GM19452 (cell line): Measurements from ENCODE around the gene DMD.
"Not testable (repeated sequence)": the region's sequence is repeated elsewhere in the genome, so short reads cannot be mapped to it uniquely, and the experiment has no call there.

Experiments
- ATAC-seq: cut with Tn5 transposase; IDR thresholded peaks from one replicate; pipeline ENCODE4 v1.9.1; 2021; ENCODE audit not compliant: unreplicated experiment

The DMD gene

DNA sequence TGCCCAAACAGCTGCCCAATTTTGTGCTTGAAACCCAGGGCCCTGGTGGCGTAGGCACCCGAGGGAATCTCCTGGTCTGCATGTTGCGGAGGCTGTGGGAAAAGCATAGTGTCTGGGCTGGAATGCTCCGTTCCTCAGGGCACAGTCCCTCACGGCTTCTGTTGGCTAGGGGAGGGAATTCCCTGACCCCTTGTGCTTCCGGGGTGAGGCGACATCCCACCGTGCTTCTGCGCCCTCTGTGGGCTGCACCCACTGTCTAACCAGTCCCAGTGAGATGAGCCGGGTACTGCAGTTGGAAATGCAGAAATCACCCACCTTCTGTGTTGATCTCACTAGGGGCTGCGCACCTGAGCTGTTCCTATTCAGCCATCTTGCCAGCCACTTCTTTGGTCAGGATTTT, 1740.1 kb downstream of the DMD start:
- no peak for ATAC-seq

GRCh38 chrX:31470753-31471152, 1740.6 kb downstream of the DMD start:
- not testable (repeated sequence) for ATAC-seq

GRCh38 chrX:31464306-31464915, 1746.9 kb downstream of the DMD start:
- no peak for ATAC-seq

GRCh38 chrX:31461266-31461665, 1750.1 kb downstream of the DMD start:
- no peak for ATAC-seq

- ATAC-seq: no peak
Measured at GRCh38 chrX:31459361-31459760, 1752.0 kb downstream of the DMD start.

DNA sequence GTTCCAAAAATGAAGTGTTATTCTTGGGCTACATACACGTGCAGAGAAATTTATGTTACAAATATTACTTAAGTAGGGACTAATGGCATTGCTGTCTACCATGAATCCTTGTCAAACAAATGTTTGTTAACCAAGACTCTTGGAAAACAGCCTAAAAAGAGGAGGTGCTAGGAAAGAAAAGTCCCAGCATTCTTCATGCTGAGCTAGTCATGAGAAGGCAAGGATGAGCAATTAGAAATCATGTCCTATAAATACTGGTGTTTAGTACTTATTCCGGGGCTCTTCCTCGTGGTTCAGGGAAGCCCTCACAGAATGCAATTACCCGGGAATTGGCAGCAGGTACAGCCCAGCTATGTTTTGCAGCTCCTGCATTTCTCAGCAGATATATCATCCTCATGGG, 1761.4 kb downstream of the DMD start:
- no peak for ATAC-seq

- ATAC-seq: no peak
Measured at GRCh38 chrX:31449081-31449480, 1762.3 kb downstream of the DMD start.

DNA sequence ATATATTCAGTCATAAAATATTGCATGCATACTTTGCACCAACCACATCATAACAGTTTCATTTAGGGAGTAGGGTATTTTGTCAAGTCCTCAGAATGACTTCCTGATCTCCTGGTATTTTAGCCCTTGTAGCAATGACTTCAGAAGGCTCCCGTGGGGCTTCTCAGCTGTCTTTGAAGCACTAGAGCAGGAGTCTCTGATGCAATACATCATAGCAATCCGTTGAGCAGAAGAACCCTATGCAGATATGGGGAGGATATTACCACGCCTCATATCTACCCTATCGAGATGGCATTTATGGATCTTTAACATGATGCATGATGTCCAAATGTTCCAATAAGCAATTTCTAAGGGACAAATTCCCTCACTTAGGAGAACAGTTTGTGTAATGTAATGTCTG, 1765.8 kb downstream of the DMD start:
- no peak for ATAC-seq

GRCh38 chrX:31443654-31444053, 1767.7 kb downstream of the DMD start:
- no peak for ATAC-seq

GRCh38 chrX:31440546-31440945, 1770.8 kb downstream of the DMD start:
- ATAC-seq: no peak

GRCh38 chrX:31436424-31436823, 1774.9 kb downstream of the DMD start:
- no peak for ATAC-seq

- ATAC-seq: no peak
Measured at GRCh38 chrX:31435592-31435991, 1775.8 kb downstream of the DMD start.

DNA sequence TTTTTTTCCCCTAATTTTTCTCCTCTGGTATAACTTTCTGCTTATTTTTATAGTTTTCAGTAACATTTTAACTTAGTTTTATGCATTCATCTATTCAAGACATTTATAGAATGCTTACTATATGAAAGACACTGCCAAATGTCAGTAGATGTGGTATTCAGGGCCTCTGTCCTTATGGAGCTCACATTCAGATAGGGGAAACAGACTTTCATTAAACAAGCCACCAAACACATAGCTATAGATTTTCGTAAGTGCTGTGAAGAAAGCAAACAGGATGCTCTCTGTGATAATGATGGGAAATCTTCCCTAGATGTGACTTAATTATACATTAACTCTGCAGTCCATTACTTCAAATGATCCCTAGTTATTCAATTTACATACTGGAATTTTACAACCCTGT, 1777.5 kb downstream of the DMD start:
- no peak for ATAC-seq

DNA sequence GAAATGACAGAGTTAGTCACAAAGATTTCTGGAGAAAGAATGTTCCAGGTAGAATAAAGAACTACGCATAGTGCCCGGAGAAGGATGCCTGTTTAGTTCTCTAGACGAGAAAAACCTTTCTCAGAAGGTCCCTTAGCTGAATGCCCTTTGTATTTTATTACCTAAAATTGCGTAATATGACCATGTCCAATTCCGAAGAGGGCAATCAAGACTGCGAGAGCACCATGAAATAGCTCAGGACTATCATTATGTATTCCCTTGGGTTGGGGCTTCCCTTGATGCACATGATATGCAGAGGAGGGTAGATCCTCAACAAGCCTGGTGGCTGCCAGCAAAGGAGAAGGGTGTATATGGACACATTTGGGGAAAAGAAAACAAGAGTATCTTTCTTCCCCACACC, 1781.4 kb downstream of the DMD start:
- ATAC-seq: no peak

DNA sequence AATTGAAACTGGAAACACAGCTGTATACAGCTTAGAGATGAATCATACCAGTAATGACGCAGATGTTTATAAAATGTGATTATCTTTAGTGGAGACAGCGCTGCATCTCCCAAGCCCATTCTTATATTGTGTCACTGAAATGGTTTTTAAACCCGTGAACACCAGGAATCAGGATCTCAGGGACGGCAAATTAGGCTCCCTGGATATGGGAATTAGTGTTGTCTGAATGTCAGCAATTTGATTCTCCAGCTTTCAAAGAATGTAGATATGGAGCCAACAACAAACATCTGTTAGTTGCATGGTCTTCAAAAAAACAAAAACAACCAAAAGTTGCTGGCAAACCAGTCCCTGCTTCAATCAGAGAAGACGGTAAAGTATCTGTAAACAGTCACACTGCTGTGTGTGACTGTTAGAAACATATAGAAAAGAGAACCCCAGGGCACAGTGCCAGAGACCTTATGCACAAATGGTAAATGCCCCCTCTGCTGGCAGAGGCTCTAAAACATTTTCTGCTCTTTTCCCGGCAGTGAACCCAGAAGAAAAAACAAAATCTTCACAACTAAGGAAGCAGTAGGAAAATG, 1787.7 kb downstream of the DMD start:
- ATAC-seq: no peak

DNA sequence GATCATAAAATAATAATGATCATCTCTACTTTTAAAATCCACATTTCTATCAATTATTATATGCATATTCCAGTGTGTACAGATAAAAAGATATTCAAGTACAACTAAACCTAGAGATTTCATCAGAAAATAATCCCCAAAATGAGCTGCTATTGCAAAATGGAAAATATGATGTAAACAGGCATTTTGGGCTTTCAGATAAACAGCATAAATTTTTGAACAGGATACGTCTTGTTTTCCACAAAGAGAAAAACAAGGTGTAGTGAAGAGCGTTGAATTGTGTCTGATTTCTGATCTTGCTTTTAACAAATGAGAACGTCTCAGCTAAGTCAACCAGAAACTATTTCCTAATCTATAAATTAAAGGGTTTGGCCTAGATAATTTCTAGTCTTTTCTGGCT, 1789.9 kb downstream of the DMD start:
- ATAC-seq: no peak

DNA sequence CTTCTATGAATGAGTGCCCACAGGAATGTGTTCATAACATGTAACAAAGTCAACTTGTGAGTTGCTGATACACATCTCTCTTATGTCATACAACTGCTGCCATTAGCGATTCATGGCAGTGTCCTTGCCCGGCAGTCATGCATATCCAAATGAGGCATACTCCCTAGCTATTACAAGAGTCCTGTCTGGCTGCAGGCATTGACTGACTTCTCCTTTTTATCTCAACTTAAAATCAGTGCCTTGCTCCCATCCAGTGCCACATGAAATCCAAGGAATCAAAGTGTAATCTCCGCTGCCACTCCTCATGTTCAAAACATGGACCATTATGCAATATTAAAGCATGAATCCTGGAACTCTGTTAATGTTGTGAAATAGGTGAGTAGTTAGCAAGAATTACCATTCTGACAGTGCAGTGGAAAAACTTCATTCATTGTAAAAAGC, 1790.6 kb downstream of the DMD start:
- ATAC-seq: no peak

DNA sequence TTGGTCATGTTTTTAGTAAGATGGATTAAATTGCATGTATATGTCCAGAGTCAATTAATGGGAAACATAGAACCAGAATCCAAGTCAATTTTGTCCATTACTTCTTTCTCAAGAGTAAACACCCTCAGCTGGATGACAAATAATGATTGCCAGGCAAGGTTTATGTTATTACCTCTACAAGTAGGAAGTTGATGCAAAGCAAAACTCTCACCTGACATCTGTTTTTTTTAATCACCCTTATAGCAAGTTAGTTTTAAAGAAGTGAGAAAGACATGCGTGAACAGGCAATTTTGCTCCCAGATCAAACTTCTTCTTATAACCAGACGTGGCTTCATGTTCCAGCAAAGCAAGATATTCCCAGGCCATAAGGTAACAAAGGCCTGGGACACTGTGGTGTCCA, 1791.0 kb downstream of the DMD start:
- ATAC-seq: no peak

GRCh38 chrX:31397119-31397518, 1814.2 kb downstream of the DMD start:
- no peak for ATAC-seq

GRCh38 chrX:31392513-31392912, 1818.8 kb downstream of the DMD start:
- ATAC-seq: no peak

GRCh38 chrX:31388946-31389345, 1822.4 kb downstream of the DMD start:
- ATAC-seq: no peak

DNA sequence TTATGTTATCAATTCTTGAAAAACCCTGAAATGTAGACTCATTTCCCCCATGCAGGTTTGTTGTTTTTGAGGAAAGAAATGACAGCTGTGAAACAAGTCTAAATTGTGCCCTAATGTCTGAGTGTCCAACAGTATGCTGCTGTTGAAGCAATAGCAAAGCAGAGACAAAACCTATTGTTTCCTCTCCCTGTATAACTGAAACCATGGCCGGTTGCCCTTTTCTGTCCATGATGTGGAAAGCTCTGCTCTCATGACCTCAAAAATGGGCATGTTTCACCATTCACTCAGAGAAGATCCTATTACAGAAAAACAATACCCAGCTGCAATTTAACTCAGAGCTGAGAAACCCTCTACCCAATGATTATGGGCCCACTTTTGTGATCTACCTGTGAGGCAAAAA, 1826.9 kb downstream of the DMD start:
- ATAC-seq: no peak

DNA sequence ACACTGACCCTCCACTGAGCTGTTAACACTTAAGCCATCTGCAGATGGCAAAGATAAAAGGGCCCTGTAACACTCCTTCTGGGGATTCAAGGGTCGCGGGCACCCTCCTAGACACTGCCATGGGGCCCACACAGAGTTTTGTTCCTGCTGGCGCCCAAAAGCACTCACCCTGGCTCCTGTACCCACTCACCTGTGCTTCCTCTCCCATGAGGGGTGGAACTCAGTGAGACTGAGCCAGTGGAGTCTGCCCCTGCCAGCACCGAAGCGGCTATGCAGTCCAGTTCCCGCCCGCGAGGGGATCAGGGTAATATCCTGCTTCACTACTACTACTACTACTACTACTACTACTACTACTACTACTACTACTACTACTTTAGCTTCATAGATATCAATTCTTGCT, 1827.4 kb downstream of the DMD start:
- ATAC-seq: no peak
